Stimulated activated CD4-positive, alpha-beta T cell treated with anti-CD3 and anti-CD28 coated beads, TNF-alpha, amount 100 ng/mL, for 48 hours (primary cell): Measurements from ENCODE around the gene PKIG.

Experiments
- DNase-seq, 3 donors: peaks; one replicate each; pipeline ENCODE4 v3.0.0-alpha.2; 2020; ENCODE audit warnings: low read depth in 3 of 3

Gene PKIG

GRCh38 chr20:44596876-44597275, 14.5 kb downstream of the PKIG start:
- DNase-seq, result no peak

- DNase-seq, result no peak
These were observed 15.1 kb downstream of the PKIG start for GRCh38 chr20:44597516-44597915.

- no peak for DNase-seq
These were observed 15.6 kb downstream of the PKIG start for GRCh38 chr20:44597930-44598329.

GRCh38 chr20:44598423-44599305, 16.3 kb downstream of the PKIG start:
- DNase-seq, result no peak

GRCh38 chr20:44599715-44600114, 17.3 kb downstream of the PKIG start:
- DNase-seq, result no peak

GRCh38 chr20:44600301-44600700, 17.9 kb downstream of the PKIG start:
- DNase-seq, result no peak

- no peak for DNase-seq
These were observed 18.4 kb downstream of the PKIG start for GRCh38 chr20:44600758-44601201.

GRCh38 chr20:44601236-44601671, 18.9 kb downstream of the PKIG start:
- no peak for DNase-seq

GRCh38 chr20:44601801-44602204, 19.4 kb downstream of the PKIG start:
- DNase-seq, result no peak

GRCh38 chr20:44603327-44603726, 20.9 kb downstream of the PKIG start:
- DNase-seq, result no peak

GRCh38 chr20:44606725-44607441, 24.5 kb downstream of the PKIG start:
- no peak for DNase-seq

- DNase-seq, result no peak
These were observed 26.7 kb downstream of the PKIG start for GRCh38 chr20:44609006-44609515.

- DNase-seq, result peak; percentile 54 to 75 (median 72)
These were observed 27.3 kb downstream of the PKIG start for GRCh38 chr20:44609516-44610312.

GRCh38 chr20:44610313-44610962, 28.1 kb downstream of the PKIG start:
- no peak for DNase-seq

GRCh38 chr20:44613575-44613974, 31.2 kb downstream of the PKIG start:
- DNase-seq, result no peak

GRCh38 chr20:44614525-44614924, 32.1 kb downstream of the PKIG start:
- DNase-seq, result no peak

GRCh38 chr20:44615169-44615791, 32.9 kb downstream of the PKIG start:
- DNase-seq, result no peak

GRCh38 chr20:44615876-44616603, 33.7 kb downstream of the PKIG start:
- no peak for DNase-seq

- DNase-seq, result no peak
These were observed 34.2 kb downstream of the PKIG start for GRCh38 chr20:44616604-44616964.

- no peak for DNase-seq
These were observed 35.9 kb downstream of the PKIG start for GRCh38 chr20:44618318-44618731.
